DND-41 (cell line): ENCODE data around the gene LTB4R2.

ENCODE experiments used
- ATAC-seq: fragments of 200-7000 bp; cut with Tn5 transposase; 3 replicates; pipeline ENCODE4 v1.9.1; 2021; ENCODE audit warnings: low read depth; ENCODE audit not compliant: insufficient read depth
- DNase-seq: peaks from one replicate; pipeline ENCODE4 v3.0.0-alpha.2; 2020
- H2AFZ ChIP-seq: 2 replicates; pipeline ENCODE4 v1.6.0; 2012; ENCODE audit warnings: low read depth, low read length
- H3K27ac ChIP-seq: 2 replicates; pipeline ENCODE4 v1.5.1; 2012; ENCODE audit warnings: low read length, inconsistent platforms
- H3K27me3 ChIP-seq: fragments of 200-600 bp; sonication (generic); 2 replicates; pipeline ENCODE4 v1.6.0; 2012; ENCODE audit warnings: low read length, mild to moderate bottlenecking, inconsistent platforms; ENCODE audit not compliant: insufficient read depth, poor library complexity
- H3K36me3 ChIP-seq: 2 replicates; pipeline ENCODE4 v1.5.1; 2012; ENCODE audit warnings: low read length, inconsistent platforms; ENCODE audit not compliant: insufficient read depth
- H3K4me1 ChIP-seq: 2 replicates; pipeline ENCODE4 v1.5.1; 2012; ENCODE audit warnings: mild to moderate bottlenecking, low read length; ENCODE audit not compliant: insufficient read depth
- H3K4me2 ChIP-seq: 2 replicates; pipeline ENCODE4 v1.6.0; 2012; ENCODE audit warnings: mild to moderate bottlenecking, moderate library complexity, low read length, inconsistent platforms; ENCODE audit not compliant: insufficient read depth
- H3K4me3 ChIP-seq, 2 experiments: fragments of 200-600 bp in 1 of 2; shearing (Covaris generic) in 1 of 2; 2 replicates each; pipeline ENCODE4 v1.5.1; 2012 to 2016; ENCODE audit warnings: inconsistent platforms in 2 of 2, low read length in 2 of 2, mild to moderate bottlenecking in 2 of 2, low read depth in 1 of 2, moderate library complexity in 1 of 2
- H3K79me2 ChIP-seq: 2 replicates; pipeline ENCODE4 v1.6.0; 2012; ENCODE audit warnings: low read length, inconsistent platforms; ENCODE audit not compliant: insufficient read depth
- H3K9ac ChIP-seq: 2 replicates; pipeline ENCODE4 v1.6.0; 2012; ENCODE audit warnings: low read depth, mild to moderate bottlenecking, inconsistent platforms, low read length, moderate library complexity
- H3K9me3 ChIP-seq: 2 replicates; pipeline ENCODE4 v1.5.1; 2012; ENCODE audit warnings: low read length, moderate library complexity, mild to moderate bottlenecking, inconsistent platforms; ENCODE audit not compliant: insufficient read depth, severe bottlenecking
- H4K20me1 ChIP-seq: 2 replicates; pipeline ENCODE4 v1.6.0; 2012; ENCODE audit warnings: low read length; ENCODE audit not compliant: insufficient read depth
- EZH2 ChIP-seq: IDR thresholded peaks from 3 replicates; pipeline ENCODE4 v1.6.1; 2012; ENCODE audit warnings: borderline replicate concordance, low read depth, mild to moderate bottlenecking, moderate library complexity, low read length, inconsistent platforms; ENCODE audit not compliant: severe bottlenecking
- TF ChIP-seq, protein P1 (sequence below): IDR thresholded peaks from 2 replicates; pipeline ENCODE4 v1.5.1; 2012; ENCODE audit warnings: borderline replicate concordance, low read length, moderate library complexity, mild to moderate bottlenecking; ENCODE audit not compliant: poor library complexity, severe bottlenecking; ENCODE audit errors: extremely low read depth

The LTB4R2 gene

DNA sequence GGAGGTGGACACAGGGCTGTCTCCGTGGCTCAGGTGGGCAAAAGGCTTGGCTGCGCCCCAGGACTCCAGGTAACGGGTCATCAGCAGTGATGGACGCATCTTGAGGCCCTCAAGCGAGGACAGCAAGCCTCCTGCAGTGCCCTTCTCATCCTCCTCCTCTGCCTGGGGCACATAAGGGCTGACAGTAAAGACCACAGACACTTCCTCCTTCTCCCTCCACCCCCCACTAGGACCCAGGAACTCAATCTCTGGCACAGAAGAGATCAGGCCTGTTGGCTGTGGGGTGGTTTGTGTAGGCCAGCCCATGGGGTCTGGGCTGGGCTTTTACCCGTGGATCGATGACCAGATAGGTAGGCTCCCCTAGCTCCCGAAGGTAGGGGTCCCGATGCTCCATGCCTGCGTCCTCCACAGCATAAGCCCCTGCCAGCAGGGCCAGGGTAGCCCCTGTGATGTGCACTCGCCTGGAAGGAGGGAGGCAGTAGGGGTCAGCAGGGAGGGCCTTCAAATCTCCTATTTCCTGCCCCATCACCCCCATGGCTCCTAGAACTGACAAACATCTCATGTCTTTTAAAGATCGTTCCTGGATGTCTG is 19.2 kb downstream of the LTB4R2 start:
- Histone ChIP-seq H3K4me2 (no peak overlapping the region), H2AFZ (no peak overlapping the region), H3K27me3 (peaks cover 9% of the 10 kb centered on the region), H3K9me3 (no peaks in the 10 kb centered on the region), H3K9ac (no peak overlapping the region), H3K4me1 (peaks cover 25% of the 10 kb centered on the region), H3K79me2 (no peaks in the 10 kb centered on the region), H3K27ac (no peak overlapping the region), H3K36me3 (no peaks in the 10 kb centered on the region), H4K20me1 (peaks cover 20% of the 10 kb centered on the region), H3K4me3 (no peak overlapping the region)
- DNase-seq (no peak), ATAC-seq (no peak)
- no peak for TF ChIP-seq EZH2
- TF ChIP-seq, protein P1, sequence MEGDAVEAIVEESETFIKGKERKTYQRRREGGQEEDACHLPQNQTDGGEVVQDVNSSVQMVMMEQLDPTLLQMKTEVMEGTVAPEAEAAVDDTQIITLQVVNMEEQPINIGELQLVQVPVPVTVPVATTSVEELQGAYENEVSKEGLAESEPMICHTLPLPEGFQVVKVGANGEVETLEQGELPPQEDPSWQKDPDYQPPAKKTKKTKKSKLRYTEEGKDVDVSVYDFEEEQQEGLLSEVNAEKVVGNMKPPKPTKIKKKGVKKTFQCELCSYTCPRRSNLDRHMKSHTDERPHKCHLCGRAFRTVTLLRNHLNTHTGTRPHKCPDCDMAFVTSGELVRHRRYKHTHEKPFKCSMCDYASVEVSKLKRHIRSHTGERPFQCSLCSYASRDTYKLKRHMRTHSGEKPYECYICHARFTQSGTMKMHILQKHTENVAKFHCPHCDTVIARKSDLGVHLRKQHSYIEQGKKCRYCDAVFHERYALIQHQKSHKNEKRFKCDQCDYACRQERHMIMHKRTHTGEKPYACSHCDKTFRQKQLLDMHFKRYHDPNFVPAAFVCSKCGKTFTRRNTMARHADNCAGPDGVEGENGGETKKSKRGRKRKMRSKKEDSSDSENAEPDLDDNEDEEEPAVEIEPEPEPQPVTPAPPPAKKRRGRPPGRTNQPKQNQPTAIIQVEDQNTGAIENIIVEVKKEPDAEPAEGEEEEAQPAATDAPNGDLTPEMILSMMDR, result no peak

DNA sequence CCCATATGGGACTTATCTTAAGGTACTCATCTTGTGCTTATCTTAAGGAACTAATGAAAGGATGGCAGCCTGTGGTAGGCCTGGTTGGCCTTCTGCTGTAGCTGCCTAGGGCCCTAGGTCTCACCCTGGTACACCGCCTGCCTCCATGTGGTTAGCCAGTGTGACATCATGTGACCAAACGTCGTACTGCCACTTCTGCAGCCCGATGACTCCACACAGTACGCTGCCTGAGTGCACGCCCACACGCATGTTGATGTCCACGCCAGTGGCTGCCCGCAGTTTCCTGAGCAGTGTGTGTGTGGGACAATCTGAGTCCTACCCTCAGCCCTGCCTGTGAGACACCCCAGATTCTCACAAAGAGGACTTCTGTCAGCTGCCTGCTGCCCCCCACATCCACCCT is 19.8 kb downstream of the LTB4R2 start:
- TF ChIP-seq EZH2, result no peak
- TF ChIP-seq, protein P1, result no peak
- no peak overlapping the region for H3K4me2 ChIP-seq
- H3K4me1 ChIP-seq, result peaks cover 25% of the 10 kb centered on the region
- H3K79me2 ChIP-seq, result no peaks in the 10 kb centered on the region
- no peak overlapping the region for H3K27ac ChIP-seq
- H3K36me3 ChIP-seq, result no peaks in the 10 kb centered on the region
- peaks cover 20% of the 10 kb centered on the region for H4K20me1 ChIP-seq
- DNase-seq (no peak), ATAC-seq (no peak)
- peaks cover 9% of the 10 kb centered on the region for H3K27me3 ChIP-seq
- no peak overlapping the region for H2AFZ ChIP-seq
- H3K9ac ChIP-seq, result no peak overlapping the region
- H3K4me3 ChIP-seq, result no peak overlapping the region
- no peaks in the 10 kb centered on the region for H3K9me3 ChIP-seq

DNA sequence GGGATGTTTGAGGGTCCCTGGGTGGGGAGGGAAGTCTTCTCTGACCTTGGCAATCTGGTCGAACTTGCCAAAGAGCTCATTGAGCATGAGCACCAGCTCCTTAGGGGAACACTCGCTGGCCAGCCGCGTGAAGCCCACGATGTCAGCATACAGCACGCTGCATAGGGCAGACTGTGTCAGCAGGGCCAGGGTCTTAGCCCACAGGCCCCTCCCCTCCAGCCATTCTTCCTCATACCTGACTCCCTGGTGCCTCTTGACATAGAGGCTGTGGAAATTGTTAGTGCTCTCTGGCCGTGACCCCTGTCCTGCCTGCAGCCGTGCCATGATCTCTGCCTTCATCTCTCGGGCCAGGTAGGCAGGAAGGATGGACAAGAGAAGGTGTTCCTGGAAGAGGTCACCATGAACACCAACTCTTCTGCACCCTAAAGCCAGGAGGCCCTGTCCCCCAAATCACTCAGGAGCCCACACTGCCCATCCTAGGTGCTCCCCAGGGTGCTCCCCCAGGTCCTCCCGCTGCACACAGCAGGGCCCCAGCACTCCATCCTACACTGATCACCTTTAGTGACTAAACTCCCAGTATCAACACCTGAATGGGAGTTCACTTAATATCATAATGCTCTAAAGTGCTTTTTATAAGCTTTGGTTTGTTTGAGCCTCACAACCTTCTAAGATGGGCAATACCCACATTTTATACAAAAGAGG is 21.2 kb downstream of the LTB4R2 start:
- Histone ChIP-seq H3K9ac (no peak overlapping the region), H3K9me3 (no peaks in the 10 kb centered on the region), H3K27ac (no peak overlapping the region), H3K27me3 (peaks cover 9% of the 10 kb centered on the region), H3K36me3 (no peaks in the 10 kb centered on the region), H3K4me1 (peaks cover 25% of the 10 kb centered on the region), H4K20me1 (peaks cover 23% of the 10 kb centered on the region), H3K79me2 (no peaks in the 10 kb centered on the region), H3K4me2 (no peak overlapping the region), H3K4me3 (no peak overlapping the region), H2AFZ (no peak overlapping the region)
- ATAC-seq (no peak), DNase-seq (no peak)
- no peak for TF ChIP-seq EZH2
- TF ChIP-seq, protein P1, result no peak
